H9 (cell line): ENCODE results near the gene MYO18B. TPM values are rescaled to one million over a fixed set of nuclear protein-coding genes. Genes with fewer than 3 reads are reported as not detected.

Experiments
- DNase-seq: peaks from one replicate; pipeline ENCODE4 v3.0.0-alpha.2; 2017
- H2AFZ ChIP-seq: one replicate; pipeline ENCODE4 v1.6.1; 2013; ENCODE audit warnings: mild to moderate bottlenecking, low read length, control low read depth, moderate library complexity
- H2AK5ac ChIP-seq: 2 replicates; pipeline ENCODE4 v1.6.1; 2013; ENCODE audit warnings: low read length, control low read depth, mixed read lengths; ENCODE audit not compliant: insufficient read length
- H2BK120ac ChIP-seq: one replicate; pipeline ENCODE4 v1.6.1; 2013; ENCODE audit warnings: low read depth, mild to moderate bottlenecking, low read length, control low read depth, inconsistent platforms; ENCODE audit not compliant: poor library complexity, severe bottlenecking
- H2BK12ac ChIP-seq: 2 replicates; pipeline ENCODE4 v1.6.1; 2013; ENCODE audit warnings: low read length, control low read depth, mixed read lengths, low read depth; ENCODE audit not compliant: insufficient read length
- H2BK15ac ChIP-seq: 2 replicates; pipeline ENCODE4 v1.6.1; 2013; ENCODE audit warnings: low read depth, low read length, control low read depth
- H2BK20ac ChIP-seq: one replicate; pipeline ENCODE4 v1.6.1; 2013; ENCODE audit warnings: low read depth, mild to moderate bottlenecking, low read length, control low read depth, inconsistent platforms; ENCODE audit not compliant: poor library complexity, severe bottlenecking
- H2BK5ac ChIP-seq: 2 replicates; pipeline ENCODE4 v1.6.1; 2013; ENCODE audit warnings: low read length, control low read depth, mixed read lengths; ENCODE audit not compliant: insufficient read length
- H3K14ac ChIP-seq: 2 replicates; pipeline ENCODE4 v1.6.1; 2013; ENCODE audit warnings: low read length, control low read depth; ENCODE audit not compliant: insufficient read depth
- H3K18ac ChIP-seq: 2 replicates; pipeline ENCODE4 v1.6.1; 2013; ENCODE audit warnings: low read depth, mild to moderate bottlenecking, mixed read lengths, low read length, control low read depth; ENCODE audit not compliant: insufficient read length
- H3K23ac ChIP-seq: 2 replicates; pipeline ENCODE4 v1.6.1; 2013; ENCODE audit warnings: low read length, control low read depth, mixed read lengths, low read depth; ENCODE audit not compliant: insufficient read length
- H3K23me2 ChIP-seq: 2 replicates; pipeline ENCODE4 v1.6.1; 2013; ENCODE audit warnings: low read depth, mild to moderate bottlenecking, mixed read lengths, low read length, control low read depth; ENCODE audit not compliant: insufficient read length, poor library complexity, severe bottlenecking
- H3K27ac ChIP-seq: 2 replicates; pipeline ENCODE4 v1.5.1; 2013; ENCODE audit warnings: low read length, control low read depth, mixed read lengths, low read depth; ENCODE audit not compliant: insufficient read length
- H3K27me3 ChIP-seq: 2 replicates; pipeline ENCODE4 v1.6.1; 2013; ENCODE audit warnings: low read length, control low read depth, inconsistent platforms; ENCODE audit not compliant: insufficient read depth
- H3K4ac ChIP-seq: 2 replicates; pipeline ENCODE4 v1.6.1; 2013; ENCODE audit warnings: low read depth, mild to moderate bottlenecking, control low read depth, inconsistent platforms, low read length, moderate library complexity
- H3K4me1 ChIP-seq: 2 replicates; pipeline ENCODE4 v1.6.1; 2013; ENCODE audit warnings: low read length, control low read depth, inconsistent platforms; ENCODE audit not compliant: insufficient read depth
- H3K4me2 ChIP-seq: 2 replicates; pipeline ENCODE4 v1.6.1; 2013; ENCODE audit warnings: low read length, control low read depth, mixed read lengths; ENCODE audit not compliant: insufficient read length, insufficient read depth
- H3K56ac ChIP-seq: 2 replicates; pipeline ENCODE4 v1.6.1; 2013; ENCODE audit warnings: low read depth, mild to moderate bottlenecking, mixed read lengths, low read length, control low read depth; ENCODE audit not compliant: insufficient read length
- H3K79me1 ChIP-seq: 2 replicates; pipeline ENCODE4 v1.6.1; 2013; ENCODE audit warnings: low read depth, mild to moderate bottlenecking, moderate library complexity, low read length, control low read depth, inconsistent platforms; ENCODE audit not compliant: insufficient read depth, poor library complexity, severe bottlenecking
- H3K79me2 ChIP-seq: 2 replicates; pipeline ENCODE4 v1.6.1; 2013; ENCODE audit warnings: low read length, control low read depth, inconsistent platforms; ENCODE audit not compliant: insufficient read depth
- H3K9ac ChIP-seq: 2 replicates; pipeline ENCODE4 v1.6.1; 2013; ENCODE audit warnings: low read length, control low read depth, mixed read lengths; ENCODE audit not compliant: insufficient read length; ENCODE audit errors: extremely low read depth
- H3K9me3 ChIP-seq: one replicate; pipeline ENCODE4 v1.6.1; 2013; ENCODE audit warnings: low read depth, low read length, inconsistent platforms; ENCODE audit not compliant: control insufficient read depth
- H3T11ph ChIP-seq: one replicate; pipeline ENCODE4 v1.6.1; 2013; ENCODE audit warnings: mild to moderate bottlenecking, low read length, control low read depth, inconsistent platforms
- H4K20me1 ChIP-seq: one replicate; pipeline ENCODE4 v1.6.1; 2013; ENCODE audit not compliant: control insufficient read depth, insufficient read length, insufficient read depth
- H4K5ac ChIP-seq: 2 replicates; pipeline ENCODE4 v1.6.1; 2013; ENCODE audit warnings: low read depth, mild to moderate bottlenecking, mixed read lengths, low read length, control low read depth; ENCODE audit not compliant: insufficient read length
- H4K8ac ChIP-seq: replicated peaks from 2 replicates; pipeline ENCODE4 v1.6.1; 2013; ENCODE audit warnings: low read length, control low read depth, mixed read lengths, low read depth; ENCODE audit not compliant: insufficient read length
- H4K91ac ChIP-seq: 2 replicates; pipeline ENCODE4 v1.6.1; 2013; ENCODE audit warnings: low read depth, mild to moderate bottlenecking, moderate library complexity, mixed read lengths, low read length, control low read depth; ENCODE audit not compliant: insufficient read length
- H3K27ac Mint-ChIP-seq, 3 experiments: 2 replicates in 2 of 3; 3 replicates in 1 of 3; pipeline ENCODE4 v1.8.0; 2020 to 2021; ENCODE audit warnings: mixed read lengths in 3 of 3, mild to moderate bottlenecking in 1 of 3, moderate library complexity in 1 of 3
- H3K27me3 Mint-ChIP-seq: 2 replicates; pipeline ENCODE4 v1.8.0; 2021; ENCODE audit warnings: low read depth, mild to moderate bottlenecking, moderate library complexity, mixed read lengths
- H3K36me3 Mint-ChIP-seq, 3 experiments: 2 replicates in 2 of 3; 3 replicates in 1 of 3; pipeline ENCODE4 v1.8.0; 2020 to 2021; ENCODE audit warnings: low read depth in 3 of 3, mixed read lengths in 3 of 3; ENCODE audit not compliant: insufficient read depth in 1 of 3
- H3K4me1 Mint-ChIP-seq, 2 experiments: 2 replicates each; pipeline ENCODE4 v1.8.0; 2020; ENCODE audit warnings: mixed read lengths in 2 of 2
- H3K4me3 Mint-ChIP-seq, 2 experiments: 2 replicates in 1 of 2; 3 replicates in 1 of 2; pipeline ENCODE4 v1.8.0; 2020 to 2021; ENCODE audit warnings: mild to moderate bottlenecking in 2 of 2, mixed read lengths in 2 of 2, moderate library complexity in 1 of 2
- H3K9me3 Mint-ChIP-seq, 2 experiments: 2 replicates in 1 of 2; 3 replicates in 1 of 2; pipeline ENCODE4 v1.8.0; 2020; ENCODE audit warnings: mild to moderate bottlenecking in 2 of 2, mixed read lengths in 2 of 2, moderate library complexity in 1 of 2
- CTCF ChIP-seq: fragments of 200-600 bp; sonication (generic); conservative IDR thresholded peaks from 3 replicates; pipeline ENCODE4 v1.8.0; 2021; ENCODE audit warnings: antibody characterized with exemption, mild to moderate bottlenecking
- WGBS: extraction: QIAGEN DNeasy Blood & Tissue Kit; methylation state at CpG from one replicate; pipeline ENCODE4 v1.1.7; 2013; ENCODE audit warnings: missing lambda C conversion rate, low lambda C conversion rate, mixed read lengths; ENCODE audit not compliant: insufficient read length; ENCODE audit errors: extremely low coverage; 5-methylcytosine and 5-hydroxymethylcytosine counted together
- total RNA-seq: library from RNA; stranded (reverse); gene quantifications from 2 replicates; pipeline ENCODE4 v1.2.1, GENCODE V29; 2021

Gene MYO18B
- total RNA-seq, 1 experiment from 2014 or later = 0.46 TPM

- WGBS = no CpG with 5 or more reads among the region's 3 CpGs
- Mint-ChIP-seq H3K9me3 (no peaks in the 10 kb centered on the region), H3K4me1 (peaks cover 34 to 40% of the 10 kb centered on the region in 2 experiments), H3K4me3 (no peak overlapping the region; a peak in 1 of 5 replicates), H3K36me3 (no peaks in the 10 kb centered on the region), H3K27ac (peak overlapping the region in 1 of 3 experiments; percentile 4; a peak in 1 of 7 replicates), H3K27me3 (peaks cover 28% of the 10 kb centered on the region)
- Histone ChIP-seq H4K5ac (no peak overlapping the region), H3K27me3 (no peaks in the 10 kb centered on the region), H3K9ac (no peak overlapping the region), H3K9me3 (no peaks in the 10 kb centered on the region), H4K91ac (no peak overlapping the region), H2BK120ac (no peak overlapping the region), H4K8ac (no peak overlapping the region), H2AFZ (no peak overlapping the region), H3K79me2 (no peaks in the 10 kb centered on the region), H2BK20ac (no peak overlapping the region), H3K79me1 (no peaks in the 10 kb centered on the region), H4K20me1 (no peaks in the 10 kb centered on the region), H3K4ac (no peak overlapping the region), H3K4me2 (no peak overlapping the region), H3K14ac (no peak overlapping the region), H2AK5ac (no peak overlapping the region), H3K23me2 (no peaks in the 10 kb centered on the region), H3K27ac (no peak overlapping the region), H3K18ac (no peak overlapping the region), H2BK15ac (no peak overlapping the region), H3T11ph (no peak overlapping the region), H2BK12ac (no peak overlapping the region), H3K23ac (no peak overlapping the region), H2BK5ac (no peak overlapping the region), H3K56ac (no peak overlapping the region), H3K4me1 (peaks cover 16% of the 10 kb centered on the region; the same call in 1 of the 2 replicates)
- no peak for TF ChIP-seq CTCF
- no peak for DNase-seq
Measured at GRCh38 chr22:26068571-26068970, 326.6 kb downstream of the MYO18B start.
